Neural cell (in vitro differentiated cells): ENCODE results near the gene TOMM20. TPM values are rescaled to one million over a fixed set of nuclear protein-coding genes. Genes with fewer than 3 reads are reported as not detected.

ENCODE experiments used
- H2AFZ ChIP-seq: fragments of 200-600, 300-800 bp; sonication (generic), shearing (Covaris generic); 2 replicates; pipeline ENCODE4 v1.6.0; 2014; ENCODE audit warnings: low read depth, mild to moderate bottlenecking, antibody characterized with exemption, low read length, moderate library complexity
- H3F3A ChIP-seq: fragments of 200-600 bp; shearing (Covaris generic); 2 replicates; pipeline ENCODE4 v1.6.1; 2016; ENCODE audit warnings: mild to moderate bottlenecking, moderate library complexity, mixed read lengths, antibody characterized with exemption, low read length; ENCODE audit not compliant: insufficient read depth, poor library complexity, severe bottlenecking
- H3K27ac ChIP-seq: fragments of 200-600, 300-800 bp; sonication (generic), shearing (Covaris generic); 2 replicates; pipeline ENCODE4 v1.5.1; 2014; ENCODE audit warnings: mild to moderate bottlenecking, low read length, moderate library complexity
- H3K27me3 ChIP-seq: fragments of 300-800, 200-600 bp; sonication (generic), shearing (Covaris generic); 2 replicates; pipeline ENCODE4 v1.6.0; 2014; ENCODE audit warnings: mild to moderate bottlenecking, low read depth, low read length, moderate library complexity; ENCODE audit not compliant: insufficient read depth
- H3K36me3 ChIP-seq: fragments of 300-800, 200-600 bp; sonication (generic), shearing (Covaris generic); 2 replicates; pipeline ENCODE4 v1.5.1; 2014; ENCODE audit warnings: mild to moderate bottlenecking, antibody characterized with exemption, low read length, moderate library complexity; ENCODE audit not compliant: insufficient read depth
- H3K4me2 ChIP-seq: fragments of 300-800, 200-600 bp; sonication (generic), shearing (Covaris generic); 2 replicates; pipeline ENCODE4 v1.6.0; 2014; ENCODE audit warnings: mild to moderate bottlenecking, low read length
- H3K4me3 ChIP-seq: fragments of 300-800, 200-600 bp; sonication (generic), shearing (Covaris generic); 2 replicates; pipeline ENCODE4 v1.5.1; 2014; ENCODE audit warnings: mild to moderate bottlenecking, low read length, moderate library complexity
- H3K79me2 ChIP-seq: fragments of 200-600 bp; shearing (Covaris generic); replicated peaks from 2 replicates; pipeline ENCODE4 v1.6.0; 2014; ENCODE audit warnings: mild to moderate bottlenecking, low read length, moderate library complexity; ENCODE audit not compliant: insufficient read depth
- H3K9ac ChIP-seq: fragments of 300-800, 200-600 bp; sonication (generic), shearing (Covaris generic); 2 replicates; pipeline ENCODE4 v1.6.1; 2016; ENCODE audit warnings: mild to moderate bottlenecking, low read length, mixed read lengths
- H3K9me2 ChIP-seq: fragments of 200-600 bp; shearing (Covaris generic); 2 replicates; pipeline ENCODE4 v1.6.1; 2016; ENCODE audit warnings: mild to moderate bottlenecking, low read length, mixed read lengths; ENCODE audit not compliant: insufficient read depth
- H3K9me3 ChIP-seq: fragments of 200-600, 300-800 bp; sonication (generic), shearing (Covaris generic); 2 replicates; pipeline ENCODE4 v1.6.1; 2016; ENCODE audit warnings: mild to moderate bottlenecking, mixed run types, low read length, moderate library complexity, mixed read lengths
- H4K20me1 ChIP-seq: fragments of 200-600 bp; shearing (Covaris generic); 2 replicates; pipeline ENCODE4 v1.6.1; 2016; ENCODE audit warnings: mild to moderate bottlenecking, mixed run types; ENCODE audit not compliant: insufficient read depth
- CTCF ChIP-seq: fragments of 450-650 bp; IDR thresholded peaks from 2 replicates; pipeline ENCODE4 v1.5.1; 2014; ENCODE audit warnings: antibody characterized with exemption, mild to moderate bottlenecking, moderate library complexity; ENCODE audit not compliant: poor library complexity, severe bottlenecking
- EP300 ChIP-seq: fragments of 450-650 bp; conservative IDR thresholded peaks from 2 replicates; pipeline ENCODE4 v1.6.1; 2014; ENCODE audit warnings: antibody characterized with exemption, mild to moderate bottlenecking, moderate library complexity; ENCODE audit not compliant: poor library complexity, severe bottlenecking
- EZH2 ChIP-seq: fragments of 200-600, 300-800 bp; shearing (Covaris generic), sonication (generic); IDR thresholded peaks from 2 replicates; pipeline ENCODE4 v1.6.1; 2014; ENCODE audit warnings: antibody characterized with exemption, low read length, borderline replicate concordance, mild to moderate bottlenecking; ENCODE audit not compliant: insufficient read depth, poor library complexity, severe bottlenecking
- MXI1 ChIP-seq: fragments of 450-650 bp; conservative IDR thresholded peaks from 2 replicates; pipeline ENCODE4 v1.6.1; 2014; ENCODE audit warnings: antibody characterized with exemption, mild to moderate bottlenecking; ENCODE audit not compliant: poor library complexity, severe bottlenecking
- POLR2AphosphoS5 ChIP-seq: IDR thresholded peaks from 2 replicates; pipeline ENCODE4 v1.6.1; 2012
- RAD21 ChIP-seq: fragments of 450-650 bp; conservative IDR thresholded peaks from 2 replicates; pipeline ENCODE4 v1.6.1; 2014; ENCODE audit warnings: antibody characterized with exemption, mild to moderate bottlenecking, moderate library complexity
- REST ChIP-seq: IDR thresholded peaks from 2 replicates; pipeline ENCODE4 v1.6.1; 2012; ENCODE audit warnings: borderline replicate concordance
- SMC3 ChIP-seq: fragments of 450-650 bp; conservative IDR thresholded peaks from 2 replicates; pipeline ENCODE4 v1.6.1; 2014; ENCODE audit warnings: antibody characterized with exemption, mild to moderate bottlenecking, moderate library complexity; ENCODE audit not compliant: poor library complexity
- TAF1 ChIP-seq: IDR thresholded peaks from 2 replicates; pipeline ENCODE4 v1.6.1; 2012; ENCODE audit warnings: low read depth
- polyA plus RNA-seq: library from polyadenylated mRNA; depleted of rRNA; stranded (reverse); fragments of >200 nt; gene quantifications from 2 replicates; pipeline ENCODE4 v1.2.3, GENCODE V29; 2014

The TOMM20 gene
- polyA plus RNA-seq, 1 donor from 2014 or later, result 175 TPM

- H4K20me1 ChIP-seq, result no peaks in the 10 kb centered on the region
- H3K9ac ChIP-seq, result no peak overlapping the region
Measured at GRCh38 chr1:235122348-235122747, 6.3 kb downstream of the TOMM20 start.

GRCh38 chr1:235113183-235113917 is 15.3 kb downstream of the TOMM20 start:
- Histone ChIP-seq H3K79me2 (no peaks in the 10 kb centered on the region), H3K36me3 (no peaks in the 10 kb centered on the region)

More at GRCh38 chr1:235122348-235122747, 6.3 kb downstream of the TOMM20 start:
- Histone ChIP-seq H3K4me2 (no peak overlapping the region), H3K36me3 (peaks cover 8% of the 10 kb centered on the region), H3F3A (no peaks in the 10 kb centered on the region), H3K79me2 (peaks cover 69% of the 10 kb centered on the region), H3K9me3 (no peaks in the 10 kb centered on the region), H2AFZ (no peak overlapping the region), H3K4me3 (no peak overlapping the region), H3K9me2 (no peaks in the 10 kb centered on the region), H3K27me3 (no peaks in the 10 kb centered on the region), H3K27ac (no peak overlapping the region)
- TF ChIP-seq TAF1, result no peak
- TF ChIP-seq EP300, result no peak
- TF ChIP-seq CTCF, result no peak
- no peak for TF ChIP-seq MXI1
- TF ChIP-seq SMC3, result no peak
- TF ChIP-seq RAD21, result no peak
- TF ChIP-seq POLR2AphosphoS5, result no peak
- TF ChIP-seq EZH2, result no peak
- TF ChIP-seq REST, result no peak

More at GRCh38 chr1:235113183-235113917, 15.3 kb downstream of the TOMM20 start:
- no peaks in the 10 kb centered on the region for H3K9me2 ChIP-seq
- no peak overlapping the region for H2AFZ ChIP-seq
- no peak overlapping the region for H3K27ac ChIP-seq
- no peaks in the 10 kb centered on the region for H3F3A ChIP-seq
- no peak overlapping the region for H3K4me3 ChIP-seq
- H3K9ac ChIP-seq, result no peak overlapping the region
- no peaks in the 10 kb centered on the region for H3K9me3 ChIP-seq
- H4K20me1 ChIP-seq, result no peaks in the 10 kb centered on the region
- no peak overlapping the region for H3K4me2 ChIP-seq
- TF ChIP-seq EZH2 (no peak), EP300 (no peak), MXI1 (no peak), RAD21 (no peak), TAF1 (no peak), POLR2AphosphoS5 (no peak), SMC3 (no peak)
- H3K27me3 ChIP-seq, result no peaks in the 10 kb centered on the region
